ENCODE measurements around the gene UBE2A.

DNA sequence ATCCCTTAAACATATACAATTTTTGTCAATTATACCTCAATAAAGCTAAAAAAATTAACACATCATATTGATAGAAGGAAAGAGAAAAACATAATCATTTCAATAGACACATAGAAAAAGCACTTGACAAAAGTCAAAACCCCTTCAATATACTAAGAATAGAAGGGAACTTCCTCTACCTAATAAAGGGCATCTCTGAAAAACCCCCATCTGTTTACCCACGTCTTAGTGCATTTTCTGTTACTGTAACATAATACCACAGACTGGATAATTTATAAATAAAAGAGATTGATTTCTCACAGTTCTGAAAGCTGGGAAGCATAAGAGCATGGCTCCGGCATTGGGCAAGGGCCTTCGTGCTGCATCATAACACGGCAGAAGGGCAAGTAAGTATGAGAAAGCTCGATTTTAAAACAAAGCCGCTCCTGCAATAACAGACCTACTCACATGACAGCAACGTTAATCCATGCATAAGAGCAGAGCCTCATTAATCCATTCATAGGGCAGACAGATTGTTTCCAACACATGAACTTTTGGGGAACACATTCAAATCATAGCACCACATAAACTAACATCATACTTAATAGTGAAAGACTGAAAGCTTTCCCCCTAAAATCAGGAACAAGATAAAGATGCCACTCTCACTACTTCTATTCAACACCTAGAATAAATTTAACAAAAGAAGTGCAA is 24.9 kb upstream of the UBE2A start:
- TF ChIP-seq, protein P1, sequence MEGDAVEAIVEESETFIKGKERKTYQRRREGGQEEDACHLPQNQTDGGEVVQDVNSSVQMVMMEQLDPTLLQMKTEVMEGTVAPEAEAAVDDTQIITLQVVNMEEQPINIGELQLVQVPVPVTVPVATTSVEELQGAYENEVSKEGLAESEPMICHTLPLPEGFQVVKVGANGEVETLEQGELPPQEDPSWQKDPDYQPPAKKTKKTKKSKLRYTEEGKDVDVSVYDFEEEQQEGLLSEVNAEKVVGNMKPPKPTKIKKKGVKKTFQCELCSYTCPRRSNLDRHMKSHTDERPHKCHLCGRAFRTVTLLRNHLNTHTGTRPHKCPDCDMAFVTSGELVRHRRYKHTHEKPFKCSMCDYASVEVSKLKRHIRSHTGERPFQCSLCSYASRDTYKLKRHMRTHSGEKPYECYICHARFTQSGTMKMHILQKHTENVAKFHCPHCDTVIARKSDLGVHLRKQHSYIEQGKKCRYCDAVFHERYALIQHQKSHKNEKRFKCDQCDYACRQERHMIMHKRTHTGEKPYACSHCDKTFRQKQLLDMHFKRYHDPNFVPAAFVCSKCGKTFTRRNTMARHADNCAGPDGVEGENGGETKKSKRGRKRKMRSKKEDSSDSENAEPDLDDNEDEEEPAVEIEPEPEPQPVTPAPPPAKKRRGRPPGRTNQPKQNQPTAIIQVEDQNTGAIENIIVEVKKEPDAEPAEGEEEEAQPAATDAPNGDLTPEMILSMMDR (IDR thresholded peaks at IDR 0.05 in 4 of 5, conservative IDR thresholded peaks at IDR 0.05 in 1 of 5), result no peak
- no peak for TF ChIP-seq POLR2A (IDR thresholded peaks at IDR 0.05)
